Measurements from ENCODE around the gene LIPA. TPM values are rescaled to one million over a fixed set of nuclear protein-coding genes. Genes with fewer than 3 reads are reported as not detected.

The LIPA gene
- total and polyA plus RNA-seq, 9 of the 15 experiments (the other 6 are each of a cell fraction or from before 2014, with no cell fraction given) = 0.07 to 0.40 (median 0.15) TPM; not detected in 1

DNA sequence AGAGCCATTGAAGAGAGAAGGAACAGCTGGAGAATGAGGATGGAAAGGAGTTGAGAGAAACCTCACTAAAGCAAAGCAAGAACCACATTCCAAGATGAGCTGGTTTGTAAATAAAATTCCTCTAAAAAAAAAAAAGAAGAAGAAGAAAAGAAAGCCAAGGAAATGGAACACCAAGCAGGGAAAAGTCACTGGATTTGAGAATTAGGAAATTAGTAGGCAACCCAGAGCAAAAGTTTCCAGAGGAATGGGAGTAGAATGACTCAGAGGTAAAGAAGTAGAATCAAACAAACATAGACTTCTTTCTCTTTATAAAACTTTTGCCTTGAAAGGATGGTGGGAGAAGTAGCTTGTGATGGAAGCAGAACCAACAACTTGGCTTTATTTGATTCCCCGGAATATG, 48.3 kb downstream of the LIPA start:
- H3K4me3 ChIP-seq = no peak overlapping the region
- H3K4me2 ChIP-seq (ENCODE audit: insufficient read depth, low read length) = no peak overlapping the region
- no peaks in the 10 kb centered on the region for H4K20me1 ChIP-seq (replicated peaks; ENCODE audit: control insufficient read depth, insufficient read depth, low read length)
- 0% methylated on average over 1 of the region's 1 CpG for WGBS (ENCODE audit: insufficient coverage, low coverage, missing lambda C conversion rate)
- ATAC-seq (no peak), DNase-seq (ENCODE audit: extremely low read depth in 1 of 4, low spot score in 3 of 4) (no peak), FAIRE-seq (no peak)
- H3K9me1 ChIP-seq (ENCODE audit: control insufficient read depth, insufficient read depth, low read length) = no peaks in the 10 kb centered on the region
- no peak overlapping the region for H2AFZ ChIP-seq (ENCODE audit: low read depth, low read length)
- no peaks in the 10 kb centered on the region for H3K9me3 ChIP-seq (replicated peaks; ENCODE audit: control insufficient read depth, insufficient read depth, low read depth, low read length)
- ChIA-PET POLR2A (no interaction called here), CTCF (ENCODE audit: low intra/inter-chr PET ratio) (no interaction called here)
- peaks cover 0 to 8% of the 10 kb centered on the region in 2 experiments; a peak in 2 of 5 replicates for H3K4me1 ChIP-seq (replicated peaks in 1 of 2; ENCODE audit: control insufficient read depth in 2 of 2, insufficient read depth in 2 of 2, low read length in 2 of 2)
- BruUV-seq (replicated peaks) = no TSS peak
- intact Hi-C loops (cut with micrococcal nuclease) (no loop called here), in situ Hi-C loops (cut with MboI) (no loop called here)
- no peak for TF ChIP-seq SLC30A9 (CRISPR knock-in tag; IDR thresholded peaks at IDR 0.05)
- TF ChIP-seq, protein P1, sequence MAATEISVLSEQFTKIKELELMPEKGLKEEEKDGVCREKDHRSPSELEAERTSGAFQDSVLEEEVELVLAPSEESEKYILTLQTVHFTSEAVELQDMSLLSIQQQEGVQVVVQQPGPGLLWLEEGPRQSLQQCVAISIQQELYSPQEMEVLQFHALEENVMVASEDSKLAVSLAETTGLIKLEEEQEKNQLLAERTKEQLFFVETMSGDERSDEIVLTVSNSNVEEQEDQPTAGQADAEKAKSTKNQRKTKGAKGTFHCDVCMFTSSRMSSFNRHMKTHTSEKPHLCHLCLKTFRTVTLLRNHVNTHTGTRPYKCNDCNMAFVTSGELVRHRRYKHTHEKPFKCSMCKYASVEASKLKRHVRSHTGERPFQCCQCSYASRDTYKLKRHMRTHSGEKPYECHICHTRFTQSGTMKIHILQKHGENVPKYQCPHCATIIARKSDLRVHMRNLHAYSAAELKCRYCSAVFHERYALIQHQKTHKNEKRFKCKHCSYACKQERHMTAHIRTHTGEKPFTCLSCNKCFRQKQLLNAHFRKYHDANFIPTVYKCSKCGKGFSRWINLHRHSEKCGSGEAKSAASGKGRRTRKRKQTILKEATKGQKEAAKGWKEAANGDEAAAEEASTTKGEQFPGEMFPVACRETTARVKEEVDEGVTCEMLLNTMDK (IDR thresholded peaks at IDR 0.05; ENCODE audit: borderline replicate concordance, insufficient read depth, low read depth, low read length, poor library complexity, severe bottlenecking) = no peak
- no peak for TF ChIP-seq ZNF184 (CRISPR knock-in tag; IDR thresholded peaks at IDR 0.05)
- TF ChIP-seq E4F1 (CRISPR knock-in tag; IDR thresholded peaks at IDR 0.05; ENCODE audit: borderline replicate concordance) = no peak
- TF ChIP-seq ELF2 (CRISPR knock-in tag; IDR thresholded peaks at IDR 0.05) = no peak
- no peak for TF ChIP-seq CEBPG (CRISPR knock-in tag; IDR thresholded peaks at IDR 0.05)
- no peak for TF ChIP-seq CEBPG (tag; conservative IDR thresholded peaks at IDR 0.05 in 1 of 2, IDR thresholded peaks at IDR 0.05 in 1 of 2)
- TF ChIP-seq, protein P2, sequence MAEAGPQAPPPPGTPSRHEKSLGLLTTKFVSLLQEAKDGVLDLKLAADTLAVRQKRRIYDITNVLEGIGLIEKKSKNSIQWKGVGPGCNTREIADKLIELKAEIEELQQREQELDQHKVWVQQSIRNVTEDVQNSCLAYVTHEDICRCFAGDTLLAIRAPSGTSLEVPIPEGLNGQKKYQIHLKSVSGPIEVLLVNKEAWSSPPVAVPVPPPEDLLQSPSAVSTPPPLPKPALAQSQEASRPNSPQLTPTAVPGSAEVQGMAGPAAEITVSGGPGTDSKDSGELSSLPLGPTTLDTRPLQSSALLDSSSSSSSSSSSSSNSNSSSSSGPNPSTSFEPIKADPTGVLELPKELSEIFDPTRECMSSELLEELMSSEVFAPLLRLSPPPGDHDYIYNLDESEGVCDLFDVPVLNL (CRISPR knock-in tag; IDR thresholded peaks at IDR 0.05; ENCODE audit: low read depth) = no peak
- no peak overlapping the region for H3K9ac ChIP-seq (ENCODE audit: insufficient read depth in 1 of 2, low read depth in 2 of 2, low read length in 2 of 2)
- no peak overlapping the region for H3K27ac ChIP-seq (ENCODE audit: extremely low read depth, low read depth, low read length)
- H3K36me3 ChIP-seq (ENCODE audit: control insufficient read depth, insufficient read depth, low read length) = no peaks in the 10 kb centered on the region
- H3K79me2 ChIP-seq (ENCODE audit: control insufficient read depth, insufficient read depth, low read length) = no peaks in the 10 kb centered on the region
- H3K27me3 ChIP-seq (ENCODE audit: control insufficient read depth in 2 of 2, insufficient read depth in 2 of 2, low read length in 2 of 2) = peaks cover 4 to 19% of the 10 kb centered on the region in 2 experiments; a peak in 3 of 5 replicates

Data from K562 (cell line).